HEK293 (cell line): ENCODE measurements around the gene TSHR.

ENCODE experiments used
- CTCF ChIA-PET: fragments of 350-600 bp; formaldehyde crosslinking; extraction: SDS; loops from one replicate; lab custom pipeline; 2021; ENCODE audit warnings: antibody characterized with exemption; lab: Yijun Ruan, JAX
- POLR2A ChIA-PET: fragments of 300-600 bp; formaldehyde crosslinking; extraction: SDS; loops from one replicate; lab custom pipeline; 2020; ENCODE audit warnings: antibody characterized with exemption, inconsistent platforms; lab: Yijun Ruan, JAX
- H3K27ac ChIP-seq: fragments of 200-500 bp; sonication (Bioruptor generic); 2 replicates; pipeline ENCODE4 v1.5.1; 2014; ENCODE audit warnings: low read depth, low read length, control low read depth, inconsistent platforms; ENCODE audit errors: extremely low read depth
- H3K36me3 ChIP-seq, 2 experiments: fragments of 200-500 bp in 1 of 2; sonication (Bioruptor generic) in 1 of 2; 1 replicate in 1 of 2; 2 replicates in 1 of 2; pipeline ENCODE4 v1.5.1; 2014 to 2017; ENCODE audit warnings: inconsistent platforms in 2 of 2, low read length in 2 of 2; ENCODE audit not compliant: control insufficient read depth in 2 of 2, insufficient read depth in 1 of 2
- H3K4me1 ChIP-seq: fragments of 200-500 bp; sonication (Bioruptor generic); 2 replicates; pipeline ENCODE4 v1.5.1; 2014; ENCODE audit warnings: mild to moderate bottlenecking, low read length, inconsistent platforms; ENCODE audit not compliant: control insufficient read depth, insufficient read depth
- H3K4me3 ChIP-seq: 2 replicates; pipeline ENCODE4 v1.5.1; 2011; ENCODE audit warnings: low read depth, mild to moderate bottlenecking, control low read depth, low read length, moderate library complexity
- H3K9me3 ChIP-seq: fragments of 200-500 bp; sonication (Bioruptor generic); 2 replicates; pipeline ENCODE4 v1.5.1; 2014; ENCODE audit warnings: low read depth, low read length, inconsistent platforms; ENCODE audit not compliant: control insufficient read depth, insufficient read depth
- FEZF1 ChIP-seq: fragments of 450-650 bp; formaldehyde crosslinking; IDR thresholded peaks from 2 replicates; pipeline ENCODE4 v1.5.1; 2016; ENCODE audit warnings: missing biosample characterization, missing genetic modification characterization
- SP2 ChIP-seq: fragments of 450-650 bp; formaldehyde crosslinking; IDR thresholded peaks from 2 replicates; pipeline ENCODE4 v1.5.1; 2016; ENCODE audit warnings: missing biosample characterization, missing genetic modification characterization
- ZFP37 ChIP-seq: fragments of 450-650 bp; formaldehyde crosslinking; IDR thresholded peaks from 2 replicates; pipeline ENCODE4 v1.5.1; 2016; ENCODE audit warnings: missing biosample characterization, missing genetic modification characterization
- ZFP41 ChIP-seq: fragments of 450-650 bp; formaldehyde crosslinking; IDR thresholded peaks from 2 replicates; pipeline ENCODE4 v1.5.1; 2016; ENCODE audit warnings: missing biosample characterization, missing genetic modification characterization, borderline replicate concordance
- ZNF121 ChIP-seq: fragments of 450-650 bp; formaldehyde crosslinking; IDR thresholded peaks from 2 replicates; pipeline ENCODE4 v1.5.1; 2016; ENCODE audit warnings: missing biosample characterization, missing genetic modification characterization
- ZNF155 ChIP-seq: fragments of 450-650 bp; formaldehyde crosslinking; IDR thresholded peaks from 2 replicates; pipeline ENCODE4 v1.5.1; 2016; ENCODE audit warnings: missing biosample characterization, missing genetic modification characterization
- ZNF202 ChIP-seq: fragments of 450-650 bp; formaldehyde crosslinking; IDR thresholded peaks from 2 replicates; pipeline ENCODE4 v1.5.1; 2016; ENCODE audit warnings: missing biosample characterization, missing genetic modification characterization, borderline replicate concordance
- ZNF311 ChIP-seq: fragments of 450-650 bp; formaldehyde crosslinking; IDR thresholded peaks from 2 replicates; pipeline ENCODE4 v1.5.1; 2017; ENCODE audit warnings: missing biosample characterization, missing genetic modification characterization, borderline replicate concordance
- ZNF544 ChIP-seq: fragments of 450-650 bp; formaldehyde crosslinking; IDR thresholded peaks from 2 replicates; pipeline ENCODE4 v1.5.0; 2017; ENCODE audit warnings: missing biosample characterization, missing genetic modification characterization
- ZNF596 ChIP-seq: fragments of 450-650 bp; IDR thresholded peaks from 2 replicates; pipeline ENCODE4 v1.5.0; 2018; ENCODE audit warnings: missing biosample characterization, mild to moderate bottlenecking, missing genetic modification characterization, moderate library complexity
- ZNF747 ChIP-seq: fragments of 450-650 bp; formaldehyde crosslinking; IDR thresholded peaks from 2 replicates; pipeline ENCODE4 v1.5.1; 2016; ENCODE audit warnings: missing biosample characterization, missing genetic modification characterization
- ZNF792 ChIP-seq: fragments of 450-650 bp; formaldehyde crosslinking; IDR thresholded peaks from 2 replicates; pipeline ENCODE4 v1.5.1; 2016; ENCODE audit warnings: missing biosample characterization, missing genetic modification characterization
- ZNF837 ChIP-seq: fragments of 450-650 bp; formaldehyde crosslinking; IDR thresholded peaks from 2 replicates; pipeline ENCODE4 v1.5.1; 2016; ENCODE audit warnings: missing biosample characterization, missing genetic modification characterization
- ZSCAN30 ChIP-seq: fragments of 450-650 bp; IDR thresholded peaks from 2 replicates; pipeline ENCODE4 v1.5.1; 2018; ENCODE audit warnings: missing biosample characterization, mild to moderate bottlenecking, missing genetic modification characterization, moderate library complexity
- TF ChIP-seq, protein P1 (sequence below): fragments of 450-650 bp; formaldehyde crosslinking; IDR thresholded peaks from 2 replicates; pipeline ENCODE4 v1.5.1; 2016; ENCODE audit warnings: missing biosample characterization, missing genetic modification characterization
- TF ChIP-seq, protein P2 (sequence below): fragments of 450-650 bp; formaldehyde crosslinking; IDR thresholded peaks from 2 replicates; pipeline ENCODE4 v1.5.1; 2016; ENCODE audit warnings: missing biosample characterization, missing genetic modification characterization
- TF ChIP-seq, protein P3 (sequence below): fragments of 450-650 bp; formaldehyde crosslinking; IDR thresholded peaks from 2 replicates; pipeline ENCODE4 v1.5.1; 2016; ENCODE audit warnings: missing biosample characterization, missing genetic modification characterization, borderline replicate concordance
- TF ChIP-seq, protein P4 (sequence below): fragments of 450-650 bp; formaldehyde crosslinking; IDR thresholded peaks from 2 replicates; pipeline ENCODE4 v1.5.1; 2016; ENCODE audit warnings: missing biosample characterization, missing genetic modification characterization
- TF ChIP-seq, protein P5 (sequence below): fragments of 450-650 bp; formaldehyde crosslinking; conservative IDR thresholded peaks from 2 replicates; pipeline ENCODE4 v1.5.1; 2016; ENCODE audit warnings: low read depth, missing biosample characterization, missing genetic modification characterization

The TSHR gene

DNA sequence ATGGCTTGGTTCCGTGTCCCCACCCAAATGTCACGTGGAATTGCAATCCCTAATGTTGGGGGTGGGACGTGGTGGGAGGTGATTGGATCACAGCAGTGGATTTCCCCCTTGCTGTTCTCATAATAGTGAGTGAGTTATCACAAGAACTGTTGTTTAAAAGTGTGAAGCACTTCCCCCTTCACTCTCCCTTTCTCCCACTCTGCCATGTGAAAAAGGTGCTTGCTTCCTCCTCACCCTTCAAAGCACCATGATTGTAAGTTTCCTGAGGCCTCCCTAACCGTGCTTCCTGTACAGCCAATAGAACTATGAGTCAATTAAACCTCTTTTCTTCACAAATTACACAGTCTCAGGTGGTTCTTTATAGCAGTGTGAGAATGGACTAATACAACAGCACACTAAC lies 8.6 kb upstream of the TSHR start:
- H3K4me1 ChIP-seq, result 0 out of 2 replicates have a peak, but pooled peaks cover 4% of the 10 kb centered on the region
- ChIA-PET POLR2A (no interaction called here), CTCF (interaction anchor here (1.2 kb wide), 1 partner anchor 9 kb away, joined by 3 read pairs; the partner anchor contains the start of gene TSHR)
- no peaks in the 10 kb centered on the region for H3K36me3 ChIP-seq
- TF ChIP-seq ZNF792 (tag by site-specific recombination), result no peak
- TF ChIP-seq ZSCAN30 (tag by site-specific recombination), result no peak
- no peak for TF ChIP-seq SP2 (tag by site-specific recombination)
- no peak for TF ChIP-seq ZNF747 (tag by site-specific recombination)
- TF ChIP-seq, protein P1, sequence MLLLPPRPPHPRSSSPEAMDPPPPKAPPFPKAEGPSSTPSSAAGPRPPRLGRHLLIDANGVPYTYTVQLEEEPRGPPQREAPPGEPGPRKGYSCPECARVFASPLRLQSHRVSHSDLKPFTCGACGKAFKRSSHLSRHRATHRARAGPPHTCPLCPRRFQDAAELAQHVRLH (tag by site-specific recombination), result no peak
- no peak for TF ChIP-seq ZNF311 (tag by site-specific recombination)
- TF ChIP-seq, protein P2, sequence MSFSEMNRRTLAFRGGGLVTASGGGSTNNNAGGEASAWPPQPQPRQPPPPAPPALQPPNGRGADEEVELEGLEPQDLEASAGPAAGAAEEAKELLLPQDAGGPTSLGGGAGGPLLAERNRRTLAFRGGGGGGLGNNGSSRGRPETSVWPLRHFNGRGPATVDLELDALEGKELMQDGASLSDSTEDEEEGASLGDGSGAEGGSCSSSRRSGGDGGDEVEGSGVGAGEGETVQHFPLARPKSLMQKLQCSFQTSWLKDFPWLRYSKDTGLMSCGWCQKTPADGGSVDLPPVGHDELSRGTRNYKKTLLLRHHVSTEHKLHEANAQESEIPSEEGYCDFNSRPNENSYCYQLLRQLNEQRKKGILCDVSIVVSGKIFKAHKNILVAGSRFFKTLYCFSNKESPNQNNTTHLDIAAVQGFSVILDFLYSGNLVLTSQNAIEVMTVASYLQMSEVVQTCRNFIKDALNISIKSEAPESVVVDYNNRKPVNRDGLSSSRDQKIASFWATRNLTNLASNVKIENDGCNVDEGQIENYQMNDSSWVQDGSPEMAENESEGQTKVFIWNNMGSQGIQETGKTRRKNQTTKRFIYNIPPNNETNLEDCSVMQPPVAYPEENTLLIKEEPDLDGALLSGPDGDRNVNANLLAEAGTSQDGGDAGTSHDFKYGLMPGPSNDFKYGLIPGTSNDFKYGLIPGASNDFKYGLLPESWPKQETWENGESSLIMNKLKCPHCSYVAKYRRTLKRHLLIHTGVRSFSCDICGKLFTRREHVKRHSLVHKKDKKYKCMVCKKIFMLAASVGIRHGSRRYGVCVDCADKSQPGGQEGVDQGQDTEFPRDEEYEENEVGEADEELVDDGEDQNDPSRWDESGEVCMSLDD, result no peak
- no peak for TF ChIP-seq ZNF596 (tag by site-specific recombination)
- no peak for TF ChIP-seq ZNF837 (tag by site-specific recombination)
- TF ChIP-seq ZFP41 (tag by site-specific recombination), result no peak
- TF ChIP-seq, protein P3, sequence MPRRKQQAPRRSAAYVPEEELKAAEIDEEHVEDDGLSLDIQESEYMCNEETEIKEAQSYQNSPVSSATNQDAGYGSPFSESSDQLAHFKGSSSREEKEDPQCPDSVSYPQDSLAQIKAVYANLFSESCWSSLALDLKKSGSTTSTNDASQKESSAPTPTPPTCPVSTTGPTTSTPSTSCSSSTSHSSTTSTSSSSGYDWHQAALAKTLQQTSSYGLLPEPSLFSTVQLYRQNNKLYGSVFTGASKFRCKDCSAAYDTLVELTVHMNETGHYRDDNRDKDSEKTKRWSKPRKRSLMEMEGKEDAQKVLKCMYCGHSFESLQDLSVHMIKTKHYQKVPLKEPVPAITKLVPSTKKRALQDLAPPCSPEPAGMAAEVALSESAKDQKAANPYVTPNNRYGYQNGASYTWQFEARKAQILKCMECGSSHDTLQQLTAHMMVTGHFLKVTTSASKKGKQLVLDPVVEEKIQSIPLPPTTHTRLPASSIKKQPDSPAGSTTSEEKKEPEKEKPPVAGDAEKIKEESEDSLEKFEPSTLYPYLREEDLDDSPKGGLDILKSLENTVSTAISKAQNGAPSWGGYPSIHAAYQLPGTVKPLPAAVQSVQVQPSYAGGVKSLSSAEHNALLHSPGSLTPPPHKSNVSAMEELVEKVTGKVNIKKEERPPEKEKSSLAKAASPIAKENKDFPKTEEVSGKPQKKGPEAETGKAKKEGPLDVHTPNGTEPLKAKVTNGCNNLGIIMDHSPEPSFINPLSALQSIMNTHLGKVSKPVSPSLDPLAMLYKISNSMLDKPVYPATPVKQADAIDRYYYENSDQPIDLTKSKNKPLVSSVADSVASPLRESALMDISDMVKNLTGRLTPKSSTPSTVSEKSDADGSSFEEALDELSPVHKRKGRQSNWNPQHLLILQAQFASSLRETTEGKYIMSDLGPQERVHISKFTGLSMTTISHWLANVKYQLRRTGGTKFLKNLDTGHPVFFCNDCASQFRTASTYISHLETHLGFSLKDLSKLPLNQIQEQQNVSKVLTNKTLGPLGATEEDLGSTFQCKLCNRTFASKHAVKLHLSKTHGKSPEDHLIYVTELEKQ (tag by site-specific recombination), result no peak
- no peak for TF ChIP-seq ZFP37 (tag by site-specific recombination)
- TF ChIP-seq, protein P4, sequence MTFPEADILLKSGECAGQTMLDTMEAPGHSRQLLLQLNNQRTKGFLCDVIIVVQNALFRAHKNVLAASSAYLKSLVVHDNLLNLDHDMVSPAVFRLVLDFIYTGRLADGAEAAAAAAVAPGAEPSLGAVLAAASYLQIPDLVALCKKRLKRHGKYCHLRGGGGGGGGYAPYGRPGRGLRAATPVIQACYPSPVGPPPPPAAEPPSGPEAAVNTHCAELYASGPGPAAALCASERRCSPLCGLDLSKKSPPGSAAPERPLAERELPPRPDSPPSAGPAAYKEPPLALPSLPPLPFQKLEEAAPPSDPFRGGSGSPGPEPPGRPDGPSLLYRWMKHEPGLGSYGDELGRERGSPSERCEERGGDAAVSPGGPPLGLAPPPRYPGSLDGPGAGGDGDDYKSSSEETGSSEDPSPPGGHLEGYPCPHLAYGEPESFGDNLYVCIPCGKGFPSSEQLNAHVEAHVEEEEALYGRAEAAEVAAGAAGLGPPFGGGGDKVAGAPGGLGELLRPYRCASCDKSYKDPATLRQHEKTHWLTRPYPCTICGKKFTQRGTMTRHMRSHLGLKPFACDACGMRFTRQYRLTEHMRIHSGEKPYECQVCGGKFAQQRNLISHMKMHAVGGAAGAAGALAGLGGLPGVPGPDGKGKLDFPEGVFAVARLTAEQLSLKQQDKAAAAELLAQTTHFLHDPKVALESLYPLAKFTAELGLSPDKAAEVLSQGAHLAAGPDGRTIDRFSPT (tag by site-specific recombination), result no peak
- TF ChIP-seq FEZF1 (tag by site-specific recombination), result no peak
- TF ChIP-seq, protein P5, sequence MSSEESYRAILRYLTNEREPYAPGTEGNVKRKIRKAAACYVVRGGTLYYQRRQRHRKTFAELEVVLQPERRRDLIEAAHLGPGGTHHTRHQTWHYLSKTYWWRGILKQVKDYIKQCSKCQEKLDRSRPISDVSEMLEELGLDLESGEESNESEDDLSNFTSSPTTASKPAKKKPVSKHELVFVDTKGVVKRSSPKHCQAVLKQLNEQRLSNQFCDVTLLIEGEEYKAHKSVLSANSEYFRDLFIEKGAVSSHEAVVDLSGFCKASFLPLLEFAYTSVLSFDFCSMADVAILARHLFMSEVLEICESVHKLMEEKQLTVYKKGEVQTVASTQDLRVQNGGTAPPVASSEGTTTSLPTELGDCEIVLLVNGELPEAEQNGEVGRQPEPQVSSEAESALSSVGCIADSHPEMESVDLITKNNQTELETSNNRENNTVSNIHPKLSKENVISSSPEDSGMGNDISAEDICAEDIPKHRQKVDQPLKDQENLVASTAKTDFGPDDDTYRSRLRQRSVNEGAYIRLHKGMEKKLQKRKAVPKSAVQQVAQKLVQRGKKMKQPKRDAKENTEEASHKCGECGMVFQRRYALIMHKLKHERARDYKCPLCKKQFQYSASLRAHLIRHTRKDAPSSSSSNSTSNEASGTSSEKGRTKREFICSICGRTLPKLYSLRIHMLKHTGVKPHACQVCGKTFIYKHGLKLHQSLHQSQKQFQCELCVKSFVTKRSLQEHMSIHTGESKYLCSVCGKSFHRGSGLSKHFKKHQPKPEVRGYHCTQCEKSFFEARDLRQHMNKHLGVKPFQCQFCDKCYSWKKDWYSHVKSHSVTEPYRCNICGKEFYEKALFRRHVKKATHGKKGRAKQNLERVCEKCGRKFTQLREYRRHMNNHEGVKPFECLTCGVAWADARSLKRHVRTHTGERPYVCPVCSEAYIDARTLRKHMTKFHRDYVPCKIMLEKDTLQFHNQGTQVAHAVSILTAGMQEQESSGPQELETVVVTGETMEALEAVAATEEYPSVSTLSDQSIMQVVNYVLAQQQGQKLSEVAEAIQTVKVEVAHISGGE, result no peak
- TF ChIP-seq ZNF121 (tag by site-specific recombination), result no peak
- TF ChIP-seq ZNF202 (tag by site-specific recombination), result no peak
- TF ChIP-seq ZNF544, result no peak
- TF ChIP-seq ZNF155 (tag by site-specific recombination), result no peak
- no peak overlapping the region for H3K27ac ChIP-seq
- no peak overlapping the region for H3K4me3 ChIP-seq
- H3K9me3 ChIP-seq, result no peaks in the 10 kb centered on the region
